ENCODE results near the gene MED25.

MED25 gene

DNA sequence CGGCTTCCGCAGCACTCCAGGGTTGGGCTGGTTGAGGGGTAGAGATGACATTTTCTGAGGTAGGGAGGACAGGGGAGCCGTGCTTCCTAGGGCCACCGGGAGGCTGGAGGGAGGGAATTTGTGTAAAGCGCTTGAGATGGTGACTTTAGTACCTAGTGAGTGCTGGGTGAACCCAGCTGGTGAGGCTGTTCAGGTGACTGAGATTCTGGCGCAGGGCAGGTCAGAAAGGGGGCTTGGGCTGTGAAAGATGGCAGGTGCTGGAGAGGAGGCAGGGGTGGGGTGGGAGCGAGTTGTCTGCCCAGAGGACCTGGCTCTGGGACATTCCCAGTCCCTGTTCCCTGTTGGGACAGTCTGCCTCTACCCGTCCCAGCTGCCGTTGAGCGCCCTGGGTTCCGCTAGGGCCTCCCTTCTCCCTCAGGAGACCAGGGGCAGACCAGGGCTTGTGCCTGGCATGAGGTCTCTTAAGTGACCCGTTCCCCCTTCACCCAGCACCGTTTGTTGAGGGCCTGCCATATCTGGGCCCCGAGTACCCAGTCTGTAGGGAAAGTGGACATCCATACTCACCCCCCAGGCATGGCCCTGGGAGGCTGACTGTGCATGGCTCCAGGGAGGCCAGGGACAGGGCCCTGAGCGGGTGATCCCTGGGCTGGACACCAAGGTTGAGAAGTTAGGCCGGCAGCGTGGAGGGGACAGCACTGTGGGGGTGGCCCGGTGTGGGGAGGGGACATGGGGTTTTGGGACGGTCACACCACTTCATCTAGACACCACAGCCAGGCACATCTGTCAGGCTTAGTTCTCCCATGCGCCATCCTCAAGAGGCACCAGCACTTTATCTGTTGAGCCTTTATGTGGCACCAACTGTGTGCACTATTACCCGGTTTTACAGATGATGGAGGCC, 37.8 kb downstream of the MED25 start:
- Histone ChIP-seq H3K4me1 (ENCODE audit: control insufficient read depth in 2 of 2, insufficient read depth in 2 of 2, low read length in 2 of 2) (peaks cover 10 to 13% of the 10 kb centered on the region in 2 donors), H3K36me3 (ENCODE audit: control insufficient read depth in 2 of 2, insufficient read depth in 2 of 2, low read length in 2 of 2) (peaks cover 14 to 39% of the 10 kb centered on the region in 2 donors), H3K9ac (ENCODE audit: low read depth in 1 of 2, low read length in 2 of 2) (no peak overlapping the region), H3K4me3 (ENCODE audit: low read length in 2 of 2) (no peak overlapping the region), H3K27me3 (ENCODE audit: control insufficient read depth in 2 of 2, insufficient read depth in 2 of 2, low read length in 2 of 2) (no peaks in the 10 kb centered on the region), H3K9me3 (ENCODE audit: control insufficient read depth in 2 of 2, low read length in 2 of 2) (no peaks in the 10 kb centered on the region), H3K27ac (ENCODE audit: low read depth in 2 of 2, low read length in 2 of 2) (no peak overlapping the region)

DNA sequence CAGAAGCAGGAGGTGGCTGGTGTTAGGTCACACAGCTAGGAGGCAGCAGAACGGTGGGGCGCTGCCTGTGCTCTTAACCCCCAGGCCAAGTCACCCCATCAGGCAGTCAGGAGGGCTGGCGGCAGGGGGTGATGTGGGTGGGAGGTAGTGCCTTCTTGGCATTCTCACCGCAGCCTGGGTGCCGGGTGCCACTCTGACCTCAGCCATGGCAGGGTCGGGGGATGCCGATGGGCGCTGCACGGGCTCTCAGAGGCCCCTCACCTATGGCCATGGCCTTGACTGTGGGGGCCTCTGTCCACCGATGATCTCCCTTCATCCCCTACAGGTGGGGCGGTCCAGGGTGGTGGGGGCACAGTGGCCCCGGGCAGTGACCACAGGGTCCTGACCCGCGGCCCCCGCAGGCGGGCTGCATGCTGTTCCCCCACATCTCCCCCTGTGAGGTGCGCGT, 38.5 kb downstream of the MED25 start:
- Histone ChIP-seq H3K9me3 (ENCODE audit: control insufficient read depth in 2 of 2, low read length in 2 of 2) (no peaks in the 10 kb centered on the region), H3K36me3 (ENCODE audit: control insufficient read depth in 2 of 2, insufficient read depth in 2 of 2, low read length in 2 of 2) (peaks cover 14 to 39% of the 10 kb centered on the region in 2 donors), H3K4me1 (ENCODE audit: control insufficient read depth in 2 of 2, insufficient read depth in 2 of 2, low read length in 2 of 2) (peaks cover 10 to 13% of the 10 kb centered on the region in 2 donors), H3K27ac (ENCODE audit: low read depth in 2 of 2, low read length in 2 of 2) (no peak overlapping the region), H3K9ac (ENCODE audit: low read depth in 1 of 2, low read length in 2 of 2) (no peak overlapping the region), H3K27me3 (ENCODE audit: control insufficient read depth in 2 of 2, insufficient read depth in 2 of 2, low read length in 2 of 2) (no peaks in the 10 kb centered on the region), H3K4me3 (ENCODE audit: low read length in 2 of 2) (no peak overlapping the region)

DNA sequence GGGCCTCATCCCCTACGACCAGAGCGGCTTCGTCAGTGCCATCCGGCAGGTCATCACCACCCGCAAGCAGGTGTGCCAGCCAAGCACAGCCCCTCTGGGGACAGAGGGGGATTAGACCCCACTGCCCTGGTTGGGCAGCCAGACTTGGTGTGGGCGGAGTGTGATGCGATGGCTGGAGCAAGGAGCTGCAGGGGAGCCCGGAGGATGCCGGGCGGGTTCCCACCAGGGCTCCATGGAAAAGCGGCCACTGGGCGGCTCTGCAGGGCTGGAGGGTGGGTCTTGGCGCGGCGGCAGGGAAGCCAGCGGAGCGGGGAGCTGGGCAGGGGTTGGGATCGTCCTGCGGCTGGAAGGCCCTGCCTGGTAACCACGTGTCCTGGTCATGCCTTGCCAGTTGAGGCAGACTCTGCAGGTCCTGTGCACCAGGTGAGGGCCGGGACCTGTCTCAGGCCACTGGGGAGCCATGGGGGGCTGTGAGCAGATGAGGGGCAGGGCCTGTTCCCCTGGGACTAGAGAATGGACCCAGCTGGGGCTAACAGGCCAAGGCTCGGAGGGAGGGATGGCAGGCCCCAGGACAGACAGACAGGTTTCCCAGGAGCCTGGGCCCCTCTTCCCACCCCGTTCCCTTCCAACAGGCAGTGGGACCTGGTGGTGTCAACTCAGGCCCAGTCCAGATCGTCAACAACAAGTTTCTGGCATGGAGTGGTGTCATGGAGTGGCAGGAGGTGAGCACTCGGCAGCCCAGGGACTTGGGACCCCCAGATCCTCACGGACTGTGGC, 39.2 kb downstream of the MED25 start:
- Histone ChIP-seq H3K27me3 (ENCODE audit: control insufficient read depth in 2 of 2, insufficient read depth in 2 of 2, low read length in 2 of 2) (no peaks in the 10 kb centered on the region), H3K36me3 (ENCODE audit: control insufficient read depth in 2 of 2, insufficient read depth in 2 of 2, low read length in 2 of 2) (peaks cover 14 to 39% of the 10 kb centered on the region in 2 donors), H3K9me3 (ENCODE audit: control insufficient read depth in 2 of 2, low read length in 2 of 2) (no peaks in the 10 kb centered on the region), H3K4me3 (ENCODE audit: low read length in 2 of 2) (no peak overlapping the region), H3K27ac (ENCODE audit: low read depth in 2 of 2, low read length in 2 of 2) (no peak overlapping the region), H3K4me1 (ENCODE audit: control insufficient read depth in 2 of 2, insufficient read depth in 2 of 2, low read length in 2 of 2) (peaks cover 5 to 9% of the 10 kb centered on the region in 2 donors), H3K9ac (ENCODE audit: low read depth in 1 of 2, low read length in 2 of 2) (no peak overlapping the region)

DNA sequence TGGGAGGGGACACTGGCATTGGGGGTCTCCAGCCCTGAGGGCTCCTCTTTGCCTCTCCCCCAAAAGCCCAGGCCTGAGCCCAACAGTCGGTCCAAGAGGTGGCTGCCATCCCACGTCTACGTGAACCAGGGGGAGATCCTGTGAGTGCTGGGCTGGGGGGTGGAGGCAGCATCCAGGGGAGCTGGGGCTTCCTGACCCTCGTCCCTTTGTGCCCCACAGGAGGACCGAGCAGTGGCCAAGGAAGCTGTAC, 39.7 kb downstream of the MED25 start:
- Histone ChIP-seq H3K36me3 (ENCODE audit: control insufficient read depth in 2 of 2, insufficient read depth in 2 of 2, low read length in 2 of 2) (peaks cover 14 to 39% of the 10 kb centered on the region in 2 donors), H3K27ac (ENCODE audit: low read depth in 2 of 2, low read length in 2 of 2) (no peak overlapping the region), H3K27me3 (ENCODE audit: control insufficient read depth in 2 of 2, insufficient read depth in 2 of 2, low read length in 2 of 2) (no peaks in the 10 kb centered on the region), H3K9ac (ENCODE audit: low read depth in 1 of 2, low read length in 2 of 2) (no peak overlapping the region), H3K4me3 (ENCODE audit: low read length in 2 of 2) (no peak overlapping the region), H3K9me3 (ENCODE audit: control insufficient read depth in 2 of 2, low read length in 2 of 2) (no peaks in the 10 kb centered on the region), H3K4me1 (ENCODE audit: control insufficient read depth in 2 of 2, insufficient read depth in 2 of 2, low read length in 2 of 2) (peaks cover under 1 to 3% of the 10 kb centered on the region in 2 donors)

DNA sequence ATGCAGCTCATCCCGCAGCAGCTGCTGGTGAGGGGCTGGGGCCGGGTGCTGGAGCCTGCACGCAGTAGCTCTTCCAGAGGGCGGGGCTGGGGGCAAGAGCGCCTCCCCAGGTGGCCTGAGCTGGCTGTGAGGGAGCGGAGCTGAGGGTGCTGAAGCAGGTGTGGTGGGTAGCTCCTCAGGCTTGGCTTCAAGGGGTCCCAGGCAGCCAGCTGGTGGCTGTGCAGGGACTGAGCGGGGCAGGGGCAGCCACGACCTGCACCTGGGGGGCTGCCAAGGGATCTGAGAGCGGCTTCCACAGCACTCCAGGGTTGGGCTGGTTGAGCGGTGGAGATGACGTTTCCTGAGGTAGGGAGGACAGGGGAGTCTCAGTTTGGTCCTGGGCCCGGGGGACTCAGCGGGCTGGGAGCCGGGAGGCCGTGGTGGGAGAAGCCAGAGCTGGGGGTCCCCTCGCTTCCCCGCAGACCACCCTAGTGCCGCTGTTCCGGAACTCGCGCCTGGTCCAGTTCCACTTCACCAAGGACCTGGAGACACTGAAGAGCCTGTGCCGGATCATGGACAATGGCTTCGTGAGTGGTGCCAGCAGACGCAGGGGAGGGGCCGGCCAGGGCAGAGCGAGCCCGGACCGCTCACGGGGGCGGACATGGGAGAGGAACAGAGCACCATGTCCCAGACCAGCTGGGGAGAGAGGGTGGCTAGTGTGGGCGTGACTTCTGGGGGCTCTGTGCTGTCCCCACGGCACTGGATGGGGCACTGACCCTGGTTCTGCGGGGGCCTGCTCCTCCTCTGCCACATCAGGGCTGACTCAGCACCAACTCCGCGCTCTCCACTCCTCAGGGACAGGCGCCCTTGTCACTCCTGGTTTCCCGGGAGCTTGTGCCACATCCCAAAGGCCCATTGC, 40.2 kb downstream of the MED25 start:
- Histone ChIP-seq H3K9me3 (ENCODE audit: control insufficient read depth in 2 of 2, low read length in 2 of 2) (no peaks in the 10 kb centered on the region), H3K27ac (ENCODE audit: low read depth in 2 of 2, low read length in 2 of 2) (no peak overlapping the region), H3K36me3 (ENCODE audit: control insufficient read depth in 2 of 2, insufficient read depth in 2 of 2, low read length in 2 of 2) (peaks cover 16 to 42% of the 10 kb centered on the region in 2 donors), H3K4me3 (ENCODE audit: low read length in 2 of 2) (no peak overlapping the region), H3K27me3 (ENCODE audit: control insufficient read depth in 2 of 2, insufficient read depth in 2 of 2, low read length in 2 of 2) (no peaks in the 10 kb centered on the region), H3K4me1 (ENCODE audit: control insufficient read depth in 2 of 2, insufficient read depth in 2 of 2, low read length in 2 of 2) (no peaks in the 10 kb centered on the region), H3K9ac (ENCODE audit: low read depth in 1 of 2, low read length in 2 of 2) (no peak overlapping the region)

DNA sequence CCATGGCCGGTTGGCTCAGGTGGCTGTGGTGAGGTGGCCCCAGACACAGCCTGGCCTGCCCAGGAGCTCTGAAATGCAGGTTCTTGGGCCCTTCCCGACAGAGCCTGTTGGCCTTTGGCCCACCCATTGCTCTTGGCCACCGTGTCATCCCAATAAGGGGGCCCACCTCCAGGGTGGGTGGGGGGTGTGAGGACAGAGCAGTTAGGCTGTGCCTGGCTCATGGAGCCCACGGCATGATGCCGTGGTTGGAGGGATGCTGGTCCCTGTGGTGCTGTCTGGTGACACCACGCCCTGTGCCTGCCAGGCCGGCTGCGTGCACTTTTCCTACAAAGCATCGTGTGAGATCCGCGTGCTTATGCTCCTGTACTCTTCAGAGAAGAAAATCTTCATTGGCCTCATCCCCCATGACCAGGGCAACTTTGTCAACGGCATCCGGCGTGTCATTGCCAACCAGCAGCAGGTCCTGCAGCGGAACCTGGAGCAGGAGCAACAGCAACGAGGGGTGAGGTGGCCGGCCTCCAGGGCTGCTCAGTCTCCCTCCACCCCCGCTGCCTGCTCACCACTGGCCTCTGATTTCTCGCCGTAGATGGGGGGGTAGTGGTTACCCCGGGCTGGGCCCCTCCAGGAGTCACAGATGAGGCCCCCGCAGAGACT, 41.7 kb downstream of the MED25 start:
- H3K9me3 ChIP-seq (ENCODE audit: control insufficient read depth in 2 of 2, low read length in 2 of 2): no peaks in the 10 kb centered on the region
- H3K36me3 ChIP-seq (ENCODE audit: control insufficient read depth in 2 of 2, insufficient read depth in 2 of 2, low read length in 2 of 2): peaks cover 27 to 57% of the 10 kb centered on the region in 2 donors
- no peaks in the 10 kb centered on the region for H3K4me1 ChIP-seq (ENCODE audit: control insufficient read depth in 2 of 2, insufficient read depth in 2 of 2, low read length in 2 of 2)
- no peak overlapping the region for H3K27ac ChIP-seq (ENCODE audit: low read depth in 2 of 2, low read length in 2 of 2)
- no peak overlapping the region for H3K9ac ChIP-seq (ENCODE audit: low read depth in 1 of 2, low read length in 2 of 2)
- H3K27me3 ChIP-seq (ENCODE audit: control insufficient read depth in 2 of 2, insufficient read depth in 2 of 2, low read length in 2 of 2): no peaks in the 10 kb centered on the region
- H3K4me3 ChIP-seq (ENCODE audit: low read length in 2 of 2): no peak overlapping the region

DNA sequence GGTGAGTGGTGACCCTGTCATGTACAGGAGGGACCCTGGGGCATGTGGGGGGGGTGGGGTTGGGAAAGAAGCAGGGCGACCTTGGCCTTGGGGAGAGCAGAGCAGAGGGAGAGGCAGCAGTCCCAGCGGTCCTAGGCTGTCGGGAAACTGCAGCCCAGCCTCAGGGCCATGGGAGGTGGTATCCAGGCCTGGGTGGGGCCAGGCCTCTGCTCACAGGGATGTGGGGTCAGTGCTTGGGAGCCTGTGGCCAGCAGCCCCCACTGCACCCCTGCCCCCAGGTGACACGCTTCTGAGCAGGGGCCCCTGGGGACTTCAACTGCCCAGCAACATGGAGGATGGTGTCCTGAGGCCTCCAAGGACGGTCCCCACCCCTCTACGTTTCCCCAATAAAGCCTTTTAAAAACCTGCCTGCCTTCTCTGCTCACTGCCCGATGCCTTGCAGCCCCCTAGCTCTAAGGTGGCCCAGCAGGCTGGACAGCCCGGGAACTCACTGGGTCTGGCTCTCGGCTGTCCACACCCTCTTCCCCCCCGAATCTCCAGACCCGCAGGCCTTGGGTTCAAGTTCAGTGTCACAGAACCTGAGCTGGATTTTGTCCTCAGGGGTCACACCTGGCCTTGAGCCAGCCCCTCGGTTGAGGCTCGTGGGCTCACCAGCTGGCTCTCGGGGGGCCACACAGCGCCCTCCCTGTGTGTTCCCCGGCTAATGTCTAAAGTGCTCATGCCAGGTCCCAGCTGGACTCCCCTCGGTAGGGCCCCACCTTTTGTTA, 42.4 kb downstream of the MED25 start:
- no peaks in the 10 kb centered on the region for H3K9me3 ChIP-seq (ENCODE audit: control insufficient read depth in 2 of 2, low read length in 2 of 2)
- no peaks in the 10 kb centered on the region for H3K4me1 ChIP-seq (ENCODE audit: control insufficient read depth in 2 of 2, insufficient read depth in 2 of 2, low read length in 2 of 2)
- peaks cover 27 to 55% of the 10 kb centered on the region in 2 donors for H3K36me3 ChIP-seq (ENCODE audit: control insufficient read depth in 2 of 2, insufficient read depth in 2 of 2, low read length in 2 of 2)
- H3K27me3 ChIP-seq (ENCODE audit: control insufficient read depth in 2 of 2, insufficient read depth in 2 of 2, low read length in 2 of 2): no peaks in the 10 kb centered on the region
- H3K27ac ChIP-seq (ENCODE audit: low read depth in 2 of 2, low read length in 2 of 2): peak overlapping the region; percentile 9 to 56
- H3K4me3 ChIP-seq (ENCODE audit: low read length in 2 of 2): no peak overlapping the region
- H3K9ac ChIP-seq (ENCODE audit: low read depth in 1 of 2, low read length in 2 of 2): peak overlapping the region in 1 of 2 donors; percentile 3

DNA sequence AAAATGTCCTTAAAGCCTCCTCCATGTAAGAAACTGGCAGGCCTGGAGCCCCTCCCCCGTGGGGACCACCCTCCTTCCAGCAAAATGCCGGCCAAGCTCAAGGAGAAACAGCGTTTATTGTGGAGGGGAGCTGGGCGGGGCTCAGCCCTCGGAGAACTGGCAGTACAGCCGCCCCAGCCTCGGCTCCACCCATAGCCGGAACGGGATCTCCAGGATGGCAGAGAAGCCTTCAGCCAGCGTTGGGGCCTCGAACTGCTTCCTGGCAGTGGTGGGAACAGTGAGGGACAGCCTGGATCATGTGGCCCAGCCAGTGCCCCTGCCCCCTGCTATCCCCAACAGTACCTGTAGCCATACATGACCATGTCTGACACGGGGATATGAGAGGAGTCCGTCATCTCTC, 43.0 kb downstream of the MED25 start:
- Histone ChIP-seq H3K27ac (ENCODE audit: low read depth in 2 of 2, low read length in 2 of 2) (peak overlapping the region in 1 of 2 donors; percentile 56), H3K9ac (ENCODE audit: low read depth in 1 of 2, low read length in 2 of 2) (peak overlapping the region in 1 of 2 donors; percentile 3), H3K36me3 (ENCODE audit: control insufficient read depth in 2 of 2, insufficient read depth in 2 of 2, low read length in 2 of 2) (peaks cover 27 to 53% of the 10 kb centered on the region in 2 donors), H3K4me1 (ENCODE audit: control insufficient read depth in 2 of 2, insufficient read depth in 2 of 2, low read length in 2 of 2) (peaks cover under 1 to 4% of the 10 kb centered on the region in 2 donors), H3K4me3 (ENCODE audit: low read length in 2 of 2) (no peak overlapping the region), H3K27me3 (ENCODE audit: control insufficient read depth in 2 of 2, insufficient read depth in 2 of 2, low read length in 2 of 2) (no peaks in the 10 kb centered on the region), H3K9me3 (ENCODE audit: control insufficient read depth in 2 of 2, low read length in 2 of 2) (no peaks in the 10 kb centered on the region)

Data from mucosa of rectum (tissue), 2 donors.